GM12878 (cell line): ENCODE data around the gene CD300E. TPM values are rescaled to one million over a fixed set of nuclear protein-coding genes. Genes with fewer than 3 reads are reported as not detected.

Experiments
- ATAC-seq: fragments of 200-7000 bp; cut with Tn5 transposase; 3 replicates; pipeline ENCODE4 v1.9.1; 2020; ENCODE audit warnings: mild to moderate bottlenecking, moderate library complexity
- BruUV-seq: library from RNA; stranded (reverse); fragments of 400-500 nt; replicated peaks from 2 replicates; lab custom pipeline; 2021; lab: Mats Ljungman, UMichigan
- CTCF ChIA-PET: fragments of 300-600 bp; sonication (Branson Sonifier 250); formaldehyde crosslinking; extraction: SDS; loops from one replicate; lab custom pipeline; 2021; ENCODE audit warnings: inconsistent platforms; lab: Yijun Ruan, JAX
- POLR2A ChIA-PET: fragments of 350-600 bp; formaldehyde crosslinking; extraction: SDS; loops from one replicate; lab custom pipeline; 2021; ENCODE audit warnings: inconsistent platforms; lab: Charles Lee
- RAD21 ChIA-PET: fragments of 300-600 bp; sonication (Branson Sonifier 250); formaldehyde crosslinking; loops from one replicate; lab custom pipeline; 2023; ENCODE audit warnings: antibody characterized with exemption; ENCODE audit not compliant: unreplicated experiment; lab: Charles Lee
- SMC1A ChIA-PET: fragments of 300-600 bp; sonication (Branson Sonifier 250); formaldehyde crosslinking; loops from one replicate; lab custom pipeline; 2023; ENCODE audit not compliant: unreplicated experiment, uncharacterized antibody; lab: Charles Lee
- DNase-seq: peaks from one replicate; pipeline ENCODE4 v3.0.0-alpha.2; 2011; ENCODE audit warnings: low read depth, low spot score
- FAIRE-seq: peaks from 3 replicates; lab custom pipeline; 2011; peaks lifted over from hg19 to GRCh38; lab: Jason Lieb, UNC
- H2AFZ ChIP-seq: 2 replicates; pipeline ENCODE4 v1.6.0; 2011; ENCODE audit warnings: low read depth, low read length, control low read depth; ENCODE audit not compliant: control insufficient read depth
- H3K27ac ChIP-seq: 2 replicates; pipeline ENCODE4 v1.5.1; 2011; ENCODE audit warnings: control low read depth; ENCODE audit not compliant: control insufficient read depth, insufficient read depth
- H3K27me3 ChIP-seq, 2 experiments: replicated peaks in 1 of 2; 2 replicates each; pipeline versions ENCODE4 v1.6.0 to v1.6.1; 2011; ENCODE audit warnings: low read length in 1 of 2; ENCODE audit not compliant: control insufficient read depth in 2 of 2, insufficient read depth in 2 of 2
- H3K36me3 ChIP-seq, 2 experiments: 2 replicates each; pipeline ENCODE4 v1.5.1; 2011; ENCODE audit warnings: low read length in 1 of 2; ENCODE audit not compliant: control insufficient read depth in 2 of 2, insufficient read depth in 2 of 2
- H3K4me1 ChIP-seq: 2 replicates; pipeline ENCODE4 v1.6.1; 2011; ENCODE audit warnings: mild to moderate bottlenecking, low read length, moderate library complexity, mixed read lengths; ENCODE audit not compliant: control insufficient read depth, insufficient read depth
- H3K4me2 ChIP-seq: 2 replicates; pipeline ENCODE4 v1.6.0; 2011; ENCODE audit warnings: control low read depth; ENCODE audit not compliant: control insufficient read depth, insufficient read depth
- H3K4me3 ChIP-seq: fragments of 200-600 bp; sonication (generic); 2 replicates; pipeline ENCODE4 v1.5.1; 2016
- H3K79me2 ChIP-seq: 2 replicates; pipeline ENCODE4 v1.6.0; 2011; ENCODE audit warnings: low read length; ENCODE audit not compliant: control insufficient read depth, insufficient read depth
- H3K9ac ChIP-seq: 2 replicates; pipeline ENCODE4 v1.8.0; 2011; ENCODE audit warnings: low read length, control low read depth, mixed read lengths; ENCODE audit not compliant: control insufficient read depth, insufficient read depth
- H3K9me3 ChIP-seq: replicated peaks from 3 replicates; pipeline ENCODE4 v1.5.1; 2011; ENCODE audit warnings: mild to moderate bottlenecking, low read length; ENCODE audit not compliant: control insufficient read depth, insufficient read depth
- H4K20me1 ChIP-seq: 2 replicates; pipeline ENCODE4 v1.6.0; 2011; ENCODE audit not compliant: control insufficient read depth, insufficient read depth
- ASH2L ChIP-seq: fragments of 300-600, 200-600 bp; sonication (generic); IDR thresholded peaks from 2 replicates; pipeline ENCODE4 v1.6.1; 2017; ENCODE audit warnings: low read depth, mild to moderate bottlenecking, borderline replicate concordance
- BCL11A ChIP-seq: IDR thresholded peaks from 2 replicates; pipeline ENCODE4 v1.6.1; 2011; ENCODE audit warnings: low read depth, low read length
- CEBPB ChIP-seq, 2 experiments: fragments of 150-350 bp in 1 of 2; IDR thresholded peaks; 2 replicates each; pipeline ENCODE4 v1.6.1; 2012 to 2014; ENCODE audit warnings: low read depth in 2 of 2, low read length in 2 of 2, borderline replicate concordance in 1 of 2, inconsistent platforms in 1 of 2
- ESRRA ChIP-seq: IDR thresholded peaks from 2 replicates; pipeline ENCODE4 v1.6.1; 2012; ENCODE audit warnings: mild to moderate bottlenecking, low read length, improper control_type of control experiment
- HCFC1 ChIP-seq: fragments of 150-350 bp; IDR thresholded peaks from 2 replicates; pipeline ENCODE4 v1.6.1; 2014; ENCODE audit warnings: low read length
- NR2C2 ChIP-seq: IDR thresholded peaks from 2 replicates; pipeline ENCODE4 v1.6.1; 2011; ENCODE audit warnings: borderline replicate concordance, low read depth; ENCODE audit not compliant: control insufficient read depth, insufficient read length
- TCF7 ChIP-seq: IDR thresholded peaks from 2 replicates; pipeline ENCODE4 v1.6.1; 2014; ENCODE audit warnings: antibody characterized with exemption, borderline replicate concordance
- YBX1 ChIP-seq: fragments of 450-650 bp; IDR thresholded peaks from 2 replicates; pipeline ENCODE4 v1.6.1; 2016; ENCODE audit warnings: antibody characterized with exemption
- ZNF384 ChIP-seq: IDR thresholded peaks from 2 replicates; pipeline ENCODE4 v1.6.1; 2012; ENCODE audit warnings: low read depth, mild to moderate bottlenecking, low read length, improper control_type of control experiment, borderline replicate concordance
- WGBS: methylation state at CpG from one replicate; pipeline ENCODE4 v1.1.6; 2016; ENCODE audit warnings: low lambda C conversion rate; ENCODE audit not compliant: insufficient replicate concordance, insufficient coverage; ENCODE audit errors: missing lambda C conversion rate; 5-methylcytosine and 5-hydroxymethylcytosine counted together
- in situ Hi-C: fragments of 300-500 bp; cut with MboI; formaldehyde crosslinking; loops from 9 replicates; pipeline ENCODE4 v1.14.3; 2018; ENCODE audit warnings: mixed read lengths
- intact Hi-C: fragments of 100-400 bp; cut with micrococcal nuclease; formaldehyde crosslinking; loops from one replicate; pipeline ENCODE4 v1.14.2; 2022; ENCODE audit not compliant: unreplicated experiment
- polyA plus RNA-seq, 11 experiments: library from polyadenylated mRNA; depleted of rRNA in 4 of 11; unstranded in 6 of 11; stranded (reverse) in 5 of 11; fragments of >200 nt; fragmentation: Nextera tagmentation in 4 of 11; fragmentation: Illumina TruSeq in 1 of 11; extraction: Ambion mirVana in 4 of 11; extraction: Trizol in 1 of 11; gene quantifications; 1 replicate in 1 of 11; 2 replicates in 10 of 11; pipeline versions ENCODE4 v1.2.1 to v1.2.3, GENCODE V29; 2011 to 2016; ENCODE audit warnings: inconsistent platforms in 2 of 11, missing spikeins in 2 of 11, low read depth in 1 of 11
- total RNA-seq, 4 experiments: library from RNA; depleted of rRNA in 3 of 4; stranded (reverse); fragments of >200 nt in 3 of 4; fragmentation: Illumina TruSeq in 1 of 4; extraction: Trizol in 1 of 4; gene quantifications; 2 replicates each; pipeline versions ENCODE4 v1.2.1 to v1.2.3, GENCODE V29; 2013 to 2021
- TF ChIP-seq, protein P1 (sequence below): fragments of 450-650 bp; conservative IDR thresholded peaks from 2 replicates; pipeline ENCODE4 v1.6.1; 2017; ENCODE audit warnings: mild to moderate bottlenecking, moderate library complexity
- TF ChIP-seq, protein P2 (sequence below): IDR thresholded peaks from 2 replicates; pipeline ENCODE4 v1.6.1; 2011; ENCODE audit warnings: low read depth, mild to moderate bottlenecking, low read length, moderate library complexity, borderline replicate concordance; ENCODE audit errors: extremely low read depth
- TF ChIP-seq, protein P3 (sequence below), 3 experiments: IDR thresholded peaks in 2 of 3; conservative IDR thresholded peaks in 1 of 3; 2 replicates each; pipeline ENCODE4 v1.5.1; 2011; ENCODE audit warnings: low read depth in 3 of 3, low read length in 3 of 3, mild to moderate bottlenecking in 3 of 3, control low read depth in 2 of 3, moderate library complexity in 2 of 3, inconsistent platforms in 1 of 3, mixed read lengths in 1 of 3; ENCODE audit not compliant: control insufficient read depth in 2 of 3, insufficient read depth in 1 of 3; ENCODE audit errors: extremely low read depth in 1 of 3

CD300E gene
- total and polyA plus RNA-seq, 10 of the 15 experiments (the other 5 are each of a cell fraction or from before 2014, with no cell fraction given) = not detected

DNA sequence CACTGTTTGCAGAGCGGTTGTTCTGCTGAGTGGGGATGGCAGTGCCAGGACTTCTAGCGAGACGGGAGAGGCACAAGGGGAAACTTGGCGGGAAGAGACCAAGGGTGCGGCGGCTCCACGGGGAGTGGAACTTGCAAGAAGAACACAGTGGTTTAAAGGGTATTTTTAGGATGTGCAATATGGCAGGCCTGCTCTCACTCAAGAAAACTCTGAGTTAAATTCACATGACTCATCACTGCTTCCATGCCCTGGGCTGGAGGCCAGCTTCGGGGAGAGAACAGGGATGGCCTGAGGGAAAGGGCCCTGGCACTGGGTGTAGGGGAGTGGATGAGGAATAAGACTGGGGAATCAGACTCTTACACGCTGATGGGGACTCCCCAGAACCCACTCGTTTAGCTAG lies 18.2 kb downstream of the CD300E start:
- Histone ChIP-seq H3K4me1 (no peaks in the 10 kb centered on the region), H3K79me2 (no peaks in the 10 kb centered on the region), H3K27me3 (peaks cover 2% of the 10 kb centered on the region in 2 experiments; a peak in 3 of 4 replicates), H3K9me3 (no peaks in the 10 kb centered on the region), H4K20me1 (no peaks in the 10 kb centered on the region; the same call in 1 of the 2 replicates), H3K4me2 (no peak overlapping the region), H3K27ac (no peak overlapping the region), H3K4me3 (no peak overlapping the region), H2AFZ (no peak overlapping the region), H3K9ac (no peak overlapping the region), H3K36me3 (no peaks in the 10 kb centered on the region)
- in situ Hi-C loops = no loop called here
- FAIRE-seq (no peak), ATAC-seq (no peak), DNase-seq (no peak)
- ChIA-PET SMC1A (interaction anchor here (0.8 to 1.6 kb wide), 2 partner anchors 27 to 35 kb away, joined by 3 read pairs; no protein-coding TSS in a partner anchor), CTCF (interaction anchor here (1.8 to 3.3 kb wide), 2 partner anchors 52 to 132 kb away, joined by 8 to 12 read pairs; partner anchors contain the start of gene RAB37), POLR2A (no interaction called here), RAD21 (interaction anchor here (0.5 kb wide), 1 partner anchor 38 kb away, joined by 5 read pairs; no protein-coding TSS in a partner anchor)
- BruUV-seq = no TSS peak
- 50% methylated on average over 10 of the region's 10 CpGs for WGBS
- no peak for TF ChIP-seq ZNF384
- intact Hi-C loops = no loop called here

DNA sequence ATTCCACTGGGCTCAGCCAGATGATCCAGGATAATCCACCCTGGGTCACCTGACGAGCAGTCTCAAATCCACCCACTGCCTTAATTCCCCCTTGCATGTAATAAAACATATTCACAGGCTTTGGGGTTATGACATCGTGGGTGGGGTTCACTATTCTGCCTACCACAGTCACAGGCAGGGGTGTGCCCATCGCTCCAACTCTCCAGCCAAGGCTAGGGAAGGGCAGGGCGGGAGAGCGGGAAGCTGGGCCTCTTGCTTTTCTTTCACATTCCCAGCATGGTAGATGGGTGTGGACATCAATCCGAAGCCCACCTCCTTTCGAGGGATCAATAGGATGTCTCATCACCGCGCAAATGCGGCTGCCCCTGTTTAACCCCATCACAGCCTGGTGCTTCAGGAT lies 18.8 kb downstream of the CD300E start:
- Histone ChIP-seq H3K27ac (no peak overlapping the region), H4K20me1 (no peaks in the 10 kb centered on the region; the same call in 1 of the 2 replicates), H3K79me2 (no peaks in the 10 kb centered on the region), H3K4me2 (no peak overlapping the region), H3K9ac (no peak overlapping the region), H3K9me3 (no peaks in the 10 kb centered on the region), H2AFZ (no peak overlapping the region), H3K36me3 (no peaks in the 10 kb centered on the region), H3K27me3 (peaks cover 2% of the 10 kb centered on the region in 2 experiments; a peak in 3 of 4 replicates), H3K4me1 (no peaks in the 10 kb centered on the region), H3K4me3 (no peak overlapping the region)
- in situ Hi-C loops (no loop called here), intact Hi-C loops (loop anchor here (5.0 kb wide), 1 partner anchor 302 kb away; no protein-coding TSS in a partner anchor)
- FAIRE-seq (no peak), DNase-seq (no peak), ATAC-seq (no peak)
- BruUV-seq = no TSS peak
- RAD21 ChIA-PET = interaction anchor here (0.8 to 1.9 kb wide), 5 partner anchors 11 to 226 kb away, joined by 3 to 6 read pairs (median 4); partner anchors contain the start of gene CD300LD
- SMC1A ChIA-PET = interaction anchor here (0.6 to 1.8 kb wide), 4 partner anchors 39 to 226 kb away, joined by 3 to 7 read pairs (median 5); no protein-coding TSS in a partner anchor
- WGBS = 35% methylated on average over 10 of the region's 10 CpGs
- POLR2A ChIA-PET = interaction anchor here (1.3 to 1.8 kb wide), 2 partner anchors 35 to 40 kb away, joined by 3 read pairs; no protein-coding TSS in a partner anchor
- CTCF ChIA-PET = interaction anchor here (0.7 to 3.3 kb wide), 5 partner anchors 29 to 236 kb away, joined by 3 to 15 read pairs (median 8); partner anchors contain the start of gene RAB37
- TF ChIP-seq TCF7 (no peak), YBX1 (no peak), CEBPB (IDR thresholded peaks at IDR 0.05; ENCODE audit: borderline replicate concordance in 1 of 2, low read depth in 2 of 2, low read length in 2 of 2) (no peak), BCL11A (no peak), NR2C2 (no peak), ESRRA (no peak), ASH2L (no peak), HCFC1 (no peak)
- TF ChIP-seq, protein P1, sequence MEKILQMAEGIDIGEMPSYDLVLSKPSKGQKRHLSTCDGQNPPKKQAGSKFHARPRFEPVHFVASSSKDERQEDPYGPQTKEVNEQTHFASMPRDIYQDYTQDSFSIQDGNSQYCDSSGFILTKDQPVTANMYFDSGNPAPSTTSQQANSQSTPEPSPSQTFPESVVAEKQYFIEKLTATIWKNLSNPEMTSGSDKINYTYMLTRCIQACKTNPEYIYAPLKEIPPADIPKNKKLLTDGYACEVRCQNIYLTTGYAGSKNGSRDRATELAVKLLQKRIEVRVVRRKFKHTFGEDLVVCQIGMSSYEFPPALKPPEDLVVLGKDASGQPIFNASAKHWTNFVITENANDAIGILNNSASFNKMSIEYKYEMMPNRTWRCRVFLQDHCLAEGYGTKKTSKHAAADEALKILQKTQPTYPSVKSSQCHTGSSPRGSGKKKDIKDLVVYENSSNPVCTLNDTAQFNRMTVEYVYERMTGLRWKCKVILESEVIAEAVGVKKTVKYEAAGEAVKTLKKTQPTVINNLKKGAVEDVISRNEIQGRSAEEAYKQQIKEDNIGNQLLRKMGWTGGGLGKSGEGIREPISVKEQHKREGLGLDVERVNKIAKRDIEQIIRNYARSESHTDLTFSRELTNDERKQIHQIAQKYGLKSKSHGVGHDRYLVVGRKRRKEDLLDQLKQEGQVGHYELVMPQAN = no peak
- TF ChIP-seq, protein P2, sequence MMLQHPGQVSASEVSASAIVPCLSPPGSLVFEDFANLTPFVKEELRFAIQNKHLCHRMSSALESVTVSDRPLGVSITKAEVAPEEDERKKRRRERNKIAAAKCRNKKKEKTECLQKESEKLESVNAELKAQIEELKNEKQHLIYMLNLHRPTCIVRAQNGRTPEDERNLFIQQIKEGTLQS = no peak
- TF ChIP-seq, protein P3, sequence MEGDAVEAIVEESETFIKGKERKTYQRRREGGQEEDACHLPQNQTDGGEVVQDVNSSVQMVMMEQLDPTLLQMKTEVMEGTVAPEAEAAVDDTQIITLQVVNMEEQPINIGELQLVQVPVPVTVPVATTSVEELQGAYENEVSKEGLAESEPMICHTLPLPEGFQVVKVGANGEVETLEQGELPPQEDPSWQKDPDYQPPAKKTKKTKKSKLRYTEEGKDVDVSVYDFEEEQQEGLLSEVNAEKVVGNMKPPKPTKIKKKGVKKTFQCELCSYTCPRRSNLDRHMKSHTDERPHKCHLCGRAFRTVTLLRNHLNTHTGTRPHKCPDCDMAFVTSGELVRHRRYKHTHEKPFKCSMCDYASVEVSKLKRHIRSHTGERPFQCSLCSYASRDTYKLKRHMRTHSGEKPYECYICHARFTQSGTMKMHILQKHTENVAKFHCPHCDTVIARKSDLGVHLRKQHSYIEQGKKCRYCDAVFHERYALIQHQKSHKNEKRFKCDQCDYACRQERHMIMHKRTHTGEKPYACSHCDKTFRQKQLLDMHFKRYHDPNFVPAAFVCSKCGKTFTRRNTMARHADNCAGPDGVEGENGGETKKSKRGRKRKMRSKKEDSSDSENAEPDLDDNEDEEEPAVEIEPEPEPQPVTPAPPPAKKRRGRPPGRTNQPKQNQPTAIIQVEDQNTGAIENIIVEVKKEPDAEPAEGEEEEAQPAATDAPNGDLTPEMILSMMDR (IDR thresholded peaks at IDR 0.05 in 2 of 3, conservative IDR thresholded peaks at IDR 0.05 in 1 of 3; ENCODE audit: control insufficient read depth in 2 of 3, extremely low read depth in 1 of 3, insufficient read depth in 1 of 3, low read depth in 3 of 3, low read length in 3 of 3) = no peak
